ENCODE measurements around the gene SHROOM1. TPM values are rescaled to one million over a fixed set of nuclear protein-coding genes. Genes with fewer than 3 reads are reported as not detected.

SHROOM1 gene
- total and polyA plus RNA-seq, 2 experiments from 2014 or later = 2.5 to 5.4 TPM

DNA sequence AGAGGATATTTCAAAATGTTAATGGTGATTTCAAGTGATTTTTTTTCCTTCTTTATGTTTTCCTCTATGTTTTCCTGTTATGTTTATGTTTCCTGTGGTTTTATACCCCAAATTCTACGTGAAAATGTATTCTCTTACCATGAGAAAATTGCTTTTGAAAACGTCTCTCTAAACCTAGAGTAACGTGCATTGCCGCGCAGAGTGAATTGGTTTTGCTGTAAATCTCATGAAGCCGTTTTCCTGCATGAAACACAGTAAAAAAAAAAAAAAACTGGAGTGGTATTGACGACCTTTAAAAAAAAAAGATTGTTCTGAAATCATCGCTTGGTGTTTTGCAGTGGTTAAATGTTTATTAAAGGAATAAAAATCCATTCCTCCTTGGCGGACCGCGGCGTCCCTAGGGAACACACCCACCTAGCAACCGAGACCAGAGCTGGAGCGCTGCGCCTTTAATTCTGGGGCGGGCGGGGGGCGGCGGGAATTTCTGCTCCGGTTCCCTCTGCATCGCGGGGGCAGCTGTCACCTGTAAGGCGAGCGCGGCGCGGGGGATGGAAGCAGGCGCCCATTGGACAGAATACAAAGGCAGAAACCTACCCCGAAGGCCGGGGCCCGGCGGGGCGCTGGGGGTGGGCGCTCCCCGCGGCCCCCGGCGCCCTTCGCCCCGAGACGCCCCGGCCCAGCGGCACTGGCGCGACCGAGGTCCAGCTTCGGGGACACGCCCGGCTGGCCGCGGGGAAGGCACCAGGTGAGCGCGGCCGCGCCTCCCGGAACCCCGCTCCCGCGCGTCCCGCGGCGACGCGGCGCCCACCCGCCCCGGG lies 17.5 kb downstream of the SHROOM1 start, which contains the start of gene SOWAHA:
Gene SOWAHA (plus strand): TSS at position 522 of the 818 bp plus-strand sequence. CDS start 320 bp downstream, outside the sequence.
- no peak within 1 kb of the TSS for H3K27ac ChIP-seq (ENCODE audit: low read depth)
- H3K4me1 ChIP-seq (ENCODE audit: insufficient read depth) = peaks cover 7% of the 10 kb centered on the region; the same call in 1 of the 2 replicates
- DNase-seq (ENCODE audit: low spot score) = peak; percentile 74
- no peaks in the 10 kb centered on the region for H3K9me2 ChIP-seq (ENCODE audit: insufficient read depth)
- Mint-ChIP-seq H3K27ac (no peak within 1 kb of the TSS), H3K4me3 (peak within 1 kb of the TSS; percentile 70), H3K36me3 (ENCODE audit: low read depth) (peaks cover 3% of the 10 kb centered on the region; the same call in 1 of the 3 replicates), H3K4me1 (peaks cover 9% of the 10 kb centered on the region), H3K9me3 (peaks cover 3% of the 10 kb centered on the region; the same call in 1 of the 3 replicates), H3K27me3 (ENCODE audit: insufficient read depth, low read depth, poor library complexity) (peaks cover 57% of the 10 kb centered on the region)
- H3K27me3 ChIP-seq (ENCODE audit: insufficient read depth) = peaks cover 73% of the 10 kb centered on the region
- TF ChIP-seq EZH2 (IDR thresholded peaks at IDR 0.05; ENCODE audit: low read depth, unreplicated experiment) (peak; percentile 66), REST (IDR thresholded peaks at IDR 0.05; ENCODE audit: unreplicated experiment) (no peak)
- H4K20me1 ChIP-seq (replicated peaks; ENCODE audit: insufficient read depth) = peaks cover 6% of the 10 kb centered on the region; the same call in 1 of the 2 replicates
- H3K79me2 ChIP-seq (replicated peaks; ENCODE audit: insufficient read depth) = no peaks in the 10 kb centered on the region
- no peaks in the 10 kb centered on the region for H3K36me3 ChIP-seq (ENCODE audit: insufficient read depth)
- peak within 1 kb of the TSS; percentile 54 for H3K4me3 ChIP-seq
- peak; percentile 15; the same call in 2 of the 3 replicates for ATAC-seq
- peak within 1 kb of the TSS; percentile 66 for H3K4me2 ChIP-seq
- peak within 1 kb of the TSS; percentile 69 for H2AFZ ChIP-seq
- 0 out of 2 replicates have a peak, but pooled peaks cover 4% of the 10 kb centered on the region for H3F3A ChIP-seq (replicated peaks; ENCODE audit: low read depth)

DNA sequence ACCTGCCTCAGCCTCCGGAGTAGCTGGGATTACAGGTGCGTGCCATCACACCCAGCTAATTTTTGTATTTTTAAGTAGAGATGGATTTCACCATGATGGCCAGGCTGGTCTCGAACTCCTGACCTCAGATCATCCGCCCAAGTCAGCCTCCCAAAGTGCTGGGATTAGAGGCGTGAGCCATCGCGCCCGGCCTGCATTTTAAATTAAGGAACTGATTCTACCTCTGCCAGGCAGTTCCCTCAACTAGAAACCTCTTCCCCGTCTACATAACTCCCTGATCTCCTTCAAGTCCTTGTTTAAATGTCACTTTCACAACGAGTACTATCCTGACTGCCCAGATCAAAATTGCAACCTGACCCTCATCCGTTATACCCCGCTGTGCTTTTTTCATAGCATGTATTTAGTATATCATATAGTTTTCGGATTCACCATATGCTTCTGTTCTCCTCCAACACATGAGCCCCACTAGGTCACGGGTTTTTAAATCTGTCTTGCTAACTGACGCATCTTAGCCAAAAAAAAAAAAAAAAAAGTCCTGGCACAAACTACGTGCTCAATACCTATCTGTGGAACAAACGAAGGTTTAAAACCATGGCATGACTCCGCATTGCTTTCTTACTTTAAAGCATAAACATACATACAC lies 18.2 kb downstream of the SHROOM1 start:
- H3K27me3 Mint-ChIP-seq (ENCODE audit: insufficient read depth, low read depth, poor library complexity) = peaks cover 62% of the 10 kb centered on the region
- peaks cover 3% of the 10 kb centered on the region; the same call in 1 of the 3 replicates for H3K36me3 Mint-ChIP-seq (ENCODE audit: low read depth)
- H3K4me2 ChIP-seq = peak overlapping the region; percentile 57; the same call in 1 of the 2 replicates
- peak overlapping the region; percentile 70 for H3K4me3 Mint-ChIP-seq
- ATAC-seq (no peak), DNase-seq (ENCODE audit: low spot score) (no peak)
- peaks cover 14% of the 10 kb centered on the region for H3K4me1 Mint-ChIP-seq
- H3K27me3 ChIP-seq (ENCODE audit: insufficient read depth) = peaks cover 69% of the 10 kb centered on the region
- H3K27ac Mint-ChIP-seq = no peak overlapping the region
- peaks cover 7% of the 10 kb centered on the region; the same call in 1 of the 2 replicates for H3K4me1 ChIP-seq (ENCODE audit: insufficient read depth)
- H3F3A ChIP-seq (replicated peaks; ENCODE audit: low read depth) = 0 out of 2 replicates have a peak, but pooled peaks cover 4% of the 10 kb centered on the region
- H3K79me2 ChIP-seq (replicated peaks; ENCODE audit: insufficient read depth) = no peaks in the 10 kb centered on the region
- no peak overlapping the region for H2AFZ ChIP-seq
- H4K20me1 ChIP-seq (replicated peaks; ENCODE audit: insufficient read depth) = peaks cover 6% of the 10 kb centered on the region; the same call in 1 of the 2 replicates
- H3K9me2 ChIP-seq (ENCODE audit: insufficient read depth) = no peaks in the 10 kb centered on the region
- peak overlapping the region; percentile 54 for H3K4me3 ChIP-seq
- TF ChIP-seq STAT1 (IDR thresholded peaks at IDR 0.05; ENCODE audit: unreplicated experiment) (no peak), EZH2 (IDR thresholded peaks at IDR 0.05; ENCODE audit: low read depth, unreplicated experiment) (peak; percentile 35)
- no peaks in the 10 kb centered on the region for H3K36me3 ChIP-seq (ENCODE audit: insufficient read depth)
- H3K27ac ChIP-seq (ENCODE audit: low read depth) = no peak overlapping the region
- H3K9me3 Mint-ChIP-seq = peaks cover 3% of the 10 kb centered on the region; the same call in 1 of the 3 replicates
